WTC11 (cell line): ENCODE data around the gene KRTAP1-4. TPM values are rescaled to one million over a fixed set of nuclear protein-coding genes. Genes with fewer than 3 reads are reported as not detected.

ENCODE experiments used
- ATAC-seq: fragments of 200-7000 bp; cut with Tn5 transposase; 2 replicates; pipeline ENCODE4 v1.10.0; 2021; ENCODE audit warnings: mild to moderate bottlenecking, moderate library complexity
- Bru-seq: library from RNA; stranded (reverse); fragments of 400-500 nt; gene quantifications from one replicate; lab custom pipeline; 2021; lab: Mats Ljungman, UMichigan
- CTCF ChIA-PET: fragments of 300-600 bp; sonication (Branson Sonifier 250); formaldehyde crosslinking; loops from one replicate; lab custom pipeline; 2021; ENCODE audit warnings: antibody characterized with exemption; lab: Charles Lee
- POLR2A ChIA-PET: fragments of 350-600 bp; sonication (Branson Sonifier 250); formaldehyde crosslinking; loops from one replicate; lab custom pipeline; 2021; ENCODE audit warnings: antibody characterized with exemption; lab: Charles Lee
- DNase-seq: peaks from one replicate; pipeline ENCODE4 v3.0.0; 2021; ENCODE audit warnings: low spot score
- H3K27ac Mint-ChIP-seq: 2 replicates; pipeline ENCODE4 v1.8.0; 2021; ENCODE audit warnings: mixed read lengths
- H3K27me3 Mint-ChIP-seq: 2 replicates; pipeline ENCODE4 v1.8.0; 2021; ENCODE audit warnings: low read depth, mild to moderate bottlenecking, moderate library complexity, mixed read lengths
- H3K36me3 Mint-ChIP-seq: 2 replicates; pipeline ENCODE4 v1.8.0; 2021; ENCODE audit warnings: mixed read lengths
- H3K4me1 Mint-ChIP-seq: 2 replicates; pipeline ENCODE4 v1.8.0; 2022; ENCODE audit warnings: mixed read lengths
- H3K4me3 Mint-ChIP-seq: 2 replicates; pipeline ENCODE4 v1.8.0; 2021; ENCODE audit warnings: mild to moderate bottlenecking, moderate library complexity, mixed read lengths
- H3K9me3 Mint-ChIP-seq: 2 replicates; pipeline ENCODE4 v1.8.0; 2021; ENCODE audit warnings: mixed read lengths
- AFF4 ChIP-seq: sonication (generic); formaldehyde crosslinking; IDR thresholded peaks from 2 replicates; pipeline ENCODE4 v1.8.1; 2023; ENCODE audit warnings: mild to moderate bottlenecking, missing genetic modification reagents, borderline replicate concordance
- CTCF ChIP-seq: fragments of 200-600 bp; IDR thresholded peaks from 2 replicates; pipeline ENCODE4 v1.8.0; 2022; ENCODE audit warnings: antibody characterized with exemption
- E2F1 ChIP-seq: sonication (generic); formaldehyde crosslinking; IDR thresholded peaks from 2 replicates; pipeline ENCODE4 v1.8.0; 2022; ENCODE audit warnings: mild to moderate bottlenecking, missing genetic modification reagents
- FOXK1 ChIP-seq: sonication (generic); formaldehyde crosslinking; IDR thresholded peaks from 2 replicates; pipeline ENCODE4 v1.8.0; 2022; ENCODE audit warnings: mild to moderate bottlenecking, moderate library complexity, missing genetic modification reagents
- HMGA2 ChIP-seq: fragments of 250-450 bp; sonication (Bioruptor Pico); IDR thresholded peaks from 2 replicates; pipeline ENCODE4 v1.4.0; 2021; ENCODE audit warnings: mild to moderate bottlenecking, moderate library complexity
- IRF2 ChIP-seq: sonication (generic); formaldehyde crosslinking; IDR thresholded peaks from 2 replicates; pipeline ENCODE4 v1.8.0; 2022; ENCODE audit warnings: low read depth, missing genetic modification reagents, borderline replicate concordance
- JUN ChIP-seq: sonication (generic); formaldehyde crosslinking; IDR thresholded peaks from 2 replicates; pipeline ENCODE4 v1.8.0; 2023; ENCODE audit warnings: mild to moderate bottlenecking, missing genetic modification reagents
- KAT7 ChIP-seq: sonication (generic); formaldehyde crosslinking; IDR thresholded peaks from 2 replicates; pipeline ENCODE4 v1.8.1; 2023; ENCODE audit warnings: missing genetic modification reagents, mild to moderate bottlenecking, borderline replicate concordance
- MYBL2 ChIP-seq: sonication (generic); formaldehyde crosslinking; IDR thresholded peaks from 2 replicates; pipeline ENCODE4 v1.8.1; 2023; ENCODE audit warnings: mild to moderate bottlenecking, moderate library complexity, missing genetic modification reagents
- NR1H2 ChIP-seq: sonication (generic); formaldehyde crosslinking; IDR thresholded peaks from 2 replicates; pipeline ENCODE4 v1.9.0; 2021; ENCODE audit warnings: mild to moderate bottlenecking, moderate library complexity, missing genetic modification reagents
- PRDM15 ChIP-seq: sonication (generic); formaldehyde crosslinking; IDR thresholded peaks from 2 replicates; pipeline ENCODE4 v1.8.0; 2022; ENCODE audit warnings: missing genetic modification reagents
- TP53 ChIP-seq: sonication (generic); formaldehyde crosslinking; IDR thresholded peaks from 2 replicates; pipeline ENCODE4 v1.8.1; 2023; ENCODE audit warnings: mild to moderate bottlenecking, missing genetic modification reagents
- ZNF138 ChIP-seq: sonication (generic); formaldehyde crosslinking; conservative IDR thresholded peaks from 2 replicates; pipeline ENCODE4 v1.8.1; 2022; ENCODE audit warnings: mild to moderate bottlenecking, moderate library complexity, missing genetic modification reagents
- ZNF396 ChIP-seq: fragments of 250-450 bp; sonication (Bioruptor Pico); IDR thresholded peaks from 2 replicates; pipeline ENCODE4 v1.8.0; 2021; ENCODE audit warnings: mild to moderate bottlenecking, moderate library complexity, borderline replicate concordance
- ZSCAN18 ChIP-seq: fragments of 250-450 bp; sonication (Bioruptor Pico); IDR thresholded peaks from 2 replicates; pipeline ENCODE4 v2.1.2; 2022; ENCODE audit warnings: mild to moderate bottlenecking, moderate library complexity
- long read RNA-seq, 3 experiments: library from RNA in 1 of 3; library from capped mRNA in 1 of 3; library from polyadenylated mRNA in 1 of 3; unstranded in 2 of 3; stranded (forward) in 1 of 3; transcript quantifications; one replicate each; pipeline ENCODE4 v2.0.0, GENCODE V29; 2021
- total RNA-seq: library from RNA; stranded (reverse); gene quantifications from 3 replicates; pipeline ENCODE4 v1.2.3, GENCODE V29; 2021
- TF ChIP-seq, protein P1 (sequence below): sonication (generic); formaldehyde crosslinking; IDR thresholded peaks from 2 replicates; pipeline ENCODE4 v1.8.1; 2022; ENCODE audit warnings: missing genetic modification reagents, borderline replicate concordance
- TF ChIP-seq, protein P2 (sequence below): sonication (generic); formaldehyde crosslinking; conservative IDR thresholded peaks from 2 replicates; pipeline ENCODE4 v1.8.1; 2023; ENCODE audit warnings: mild to moderate bottlenecking, low read depth, missing genetic modification reagents, moderate library complexity

The KRTAP1-4 gene, protein sequence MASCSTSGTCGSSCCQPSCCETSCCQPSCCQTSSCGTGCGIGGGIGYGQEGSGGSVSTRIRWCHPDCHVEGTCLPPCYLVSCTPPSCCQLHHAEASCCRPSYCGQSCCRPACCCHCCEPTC
- total RNA-seq: not detected in 3 replicates
- Bru-seq, nascent RNA: not detected
- long read RNA-seq, experiment 1: 0 reads
- long read RNA-seq, experiment 2: 0 reads
- long read RNA-seq, experiment 3: 0 reads

DNA sequence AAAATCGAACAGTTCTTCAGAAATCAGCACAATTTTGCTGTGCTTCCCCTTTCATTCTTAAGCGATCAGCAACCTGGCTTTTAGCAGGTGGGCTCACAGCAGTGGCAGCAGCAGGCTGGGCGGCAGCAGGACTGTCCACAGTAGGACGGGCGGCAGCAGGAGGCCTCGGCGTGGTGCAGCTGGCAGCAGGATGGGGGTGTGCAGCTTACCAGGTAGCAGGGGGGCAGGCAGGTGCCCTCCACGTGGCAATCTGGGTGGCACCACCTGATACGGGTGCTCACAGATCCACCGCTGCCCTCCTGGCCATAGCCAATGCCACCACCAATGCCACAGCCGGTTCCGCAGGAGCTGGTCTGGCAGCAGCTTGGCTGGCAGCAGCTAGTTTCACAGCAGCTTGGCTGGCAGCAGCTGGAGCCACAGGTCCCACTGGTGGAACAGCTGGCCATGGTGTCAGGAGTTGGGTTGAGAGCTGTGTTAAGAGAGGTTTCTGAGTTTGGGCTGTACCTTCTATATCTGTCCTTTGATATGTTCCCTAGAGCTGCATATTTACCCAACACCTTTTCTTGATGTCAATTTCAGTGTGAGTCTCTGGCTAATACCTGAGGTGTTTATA lies at the start of gene KRTAP1-4:
Gene KRTAP1-4 (minus strand): TSS at position 563 of the 613 bp plus-strand sequence. CDS start 117 bp downstream, at position 446.
- DNase-seq (no peak), ATAC-seq (no peak)
- Mint-ChIP-seq H3K27me3 (no peaks in the 10 kb centered on the region), H3K9me3 (no peaks in the 10 kb centered on the region), H3K36me3 (no peaks in the 10 kb centered on the region), H3K4me3 (no peak within 1 kb of the TSS), H3K4me1 (peaks cover under 1% of the 10 kb centered on the region), H3K27ac (no peak within 1 kb of the TSS)
- CTCF ChIA-PET: no interaction called here
- POLR2A ChIA-PET: no interaction called here
- no peak for TF ChIP-seq NR1H2 (CRISPR knock-in tag)
- TF ChIP-seq, protein P1, sequence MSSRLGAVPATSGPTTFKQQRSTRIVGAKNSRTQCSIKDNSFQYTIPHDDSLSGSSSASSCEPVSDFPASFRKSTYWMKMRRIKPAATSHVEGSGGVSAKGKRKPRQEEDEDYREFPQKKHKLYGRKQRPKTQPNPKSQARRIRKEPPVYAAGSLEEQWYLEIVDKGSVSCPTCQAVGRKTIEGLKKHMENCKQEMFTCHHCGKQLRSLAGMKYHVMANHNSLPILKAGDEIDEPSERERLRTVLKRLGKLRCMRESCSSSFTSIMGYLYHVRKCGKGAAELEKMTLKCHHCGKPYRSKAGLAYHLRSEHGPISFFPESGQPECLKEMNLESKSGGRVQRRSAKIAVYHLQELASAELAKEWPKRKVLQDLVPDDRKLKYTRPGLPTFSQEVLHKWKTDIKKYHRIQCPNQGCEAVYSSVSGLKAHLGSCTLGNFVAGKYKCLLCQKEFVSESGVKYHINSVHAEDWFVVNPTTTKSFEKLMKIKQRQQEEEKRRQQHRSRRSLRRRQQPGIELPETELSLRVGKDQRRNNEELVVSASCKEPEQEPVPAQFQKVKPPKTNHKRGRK (CRISPR knock-in tag): no peak
- TF ChIP-seq ZNF396 (CRISPR knock-in tag): no peak
- no peak for TF ChIP-seq TP53 (CRISPR knock-in tag)
- TF ChIP-seq, protein P2, sequence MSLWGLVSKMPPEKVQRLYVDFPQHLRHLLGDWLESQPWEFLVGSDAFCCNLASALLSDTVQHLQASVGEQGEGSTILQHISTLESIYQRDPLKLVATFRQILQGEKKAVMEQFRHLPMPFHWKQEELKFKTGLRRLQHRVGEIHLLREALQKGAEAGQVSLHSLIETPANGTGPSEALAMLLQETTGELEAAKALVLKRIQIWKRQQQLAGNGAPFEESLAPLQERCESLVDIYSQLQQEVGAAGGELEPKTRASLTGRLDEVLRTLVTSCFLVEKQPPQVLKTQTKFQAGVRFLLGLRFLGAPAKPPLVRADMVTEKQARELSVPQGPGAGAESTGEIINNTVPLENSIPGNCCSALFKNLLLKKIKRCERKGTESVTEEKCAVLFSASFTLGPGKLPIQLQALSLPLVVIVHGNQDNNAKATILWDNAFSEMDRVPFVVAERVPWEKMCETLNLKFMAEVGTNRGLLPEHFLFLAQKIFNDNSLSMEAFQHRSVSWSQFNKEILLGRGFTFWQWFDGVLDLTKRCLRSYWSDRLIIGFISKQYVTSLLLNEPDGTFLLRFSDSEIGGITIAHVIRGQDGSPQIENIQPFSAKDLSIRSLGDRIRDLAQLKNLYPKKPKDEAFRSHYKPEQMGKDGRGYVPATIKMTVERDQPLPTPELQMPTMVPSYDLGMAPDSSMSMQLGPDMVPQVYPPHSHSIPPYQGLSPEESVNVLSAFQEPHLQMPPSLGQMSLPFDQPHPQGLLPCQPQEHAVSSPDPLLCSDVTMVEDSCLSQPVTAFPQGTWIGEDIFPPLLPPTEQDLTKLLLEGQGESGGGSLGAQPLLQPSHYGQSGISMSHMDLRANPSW (CRISPR knock-in tag): no peak
- no peak for TF ChIP-seq MYBL2 (CRISPR knock-in tag)
- TF ChIP-seq KAT7 (CRISPR knock-in tag): no peak
- no peak for TF ChIP-seq FOXK1
- TF ChIP-seq ZSCAN18: no peak

DNA sequence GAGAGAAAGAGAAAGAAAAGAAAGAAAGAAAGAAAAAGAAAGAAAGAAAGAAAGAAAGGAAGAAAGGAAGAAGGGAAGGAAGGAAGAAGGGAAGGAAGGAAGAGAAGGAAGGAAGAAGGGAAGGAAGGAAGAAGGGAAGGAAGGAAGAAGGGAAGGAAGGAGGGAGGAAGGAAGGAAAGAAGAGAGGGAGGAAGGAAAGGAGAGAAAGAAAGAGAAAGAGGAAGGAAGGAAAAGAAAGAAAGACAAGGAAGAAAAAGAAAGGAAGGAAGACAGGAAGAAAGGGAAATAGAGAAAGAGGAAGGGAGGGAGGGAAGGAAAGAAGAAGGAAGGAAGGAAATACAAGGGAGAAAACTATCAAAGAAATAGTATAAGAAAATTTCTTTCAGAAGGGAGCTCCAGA lies 46.8 kb upstream of the KRTAP1-4 start:
- Mint-ChIP-seq H3K9me3 (peaks cover 22% of the 10 kb centered on the region), H3K27me3 (no peaks in the 10 kb centered on the region; the same call in 1 of the 2 replicates), H3K36me3 (no peaks in the 10 kb centered on the region), H3K4me1 (no peaks in the 10 kb centered on the region; the same call in 1 of the 2 replicates), H3K4me3 (no peak overlapping the region), H3K27ac (no peak overlapping the region)
- POLR2A ChIA-PET: no interaction called here
- CTCF ChIA-PET: no interaction called here
- ATAC-seq (no peak), DNase-seq (no peak)
- no peak for TF ChIP-seq AFF4 (CRISPR knock-in tag)
- TF ChIP-seq ZNF138 (CRISPR knock-in tag): no peak
- TF ChIP-seq IRF2 (CRISPR knock-in tag): no peak
- no peak for TF ChIP-seq JUN (CRISPR knock-in tag)
- no peak for TF ChIP-seq HMGA2 (CRISPR knock-in tag)
- TF ChIP-seq E2F1 (CRISPR knock-in tag): no peak
- TF ChIP-seq CTCF: no peak
- TF ChIP-seq PRDM15 (CRISPR knock-in tag): no peak
